Endothelial cell of umbilical vein (primary cell): Measurements from ENCODE around the gene RSPH6A. TPM values are rescaled to one million over a fixed set of nuclear protein-coding genes. Genes with fewer than 3 reads are reported as not detected.

Experiments
- BruUV-seq: library from RNA; stranded (reverse); fragments of 400-500 nt; replicated peaks from 2 replicates; lab custom pipeline; 2021; lab: Mats Ljungman, UMichigan
- CTCF ChIA-PET: fragments of 300-600, 350-600 bp; sonication (Branson Sonifier 250); formaldehyde crosslinking; loops from one replicate; lab custom pipeline; 2021; ENCODE audit warnings: antibody characterized with exemption, inconsistent platforms; lab: Charles Lee
- POLR2A ChIA-PET: fragments of 300-600, 350-600 bp; sonication (Branson Sonifier 250); formaldehyde crosslinking; loops from one replicate; lab custom pipeline; 2021; ENCODE audit warnings: antibody characterized with exemption, inconsistent platforms; lab: Charles Lee
- DNase-seq: peaks from one replicate; pipeline ENCODE4 v3.0.0-alpha.2; 2011; ENCODE audit warnings: low read depth, low spot score
- FAIRE-seq: peaks from 2 replicates; lab custom pipeline; 2011; peaks lifted over from hg19 to GRCh38; lab: Jason Lieb, UNC
- H2AFZ ChIP-seq: 2 replicates; pipeline ENCODE4 v1.6.0; 2012; ENCODE audit warnings: low read depth, low read length, control low read depth, inconsistent platforms
- H3K27ac ChIP-seq: 2 replicates; pipeline ENCODE4 v1.5.1; 2011; ENCODE audit warnings: low read depth, mild to moderate bottlenecking, control low read depth, low read length, moderate library complexity; ENCODE audit not compliant: insufficient read depth
- H3K27me3 ChIP-seq, 2 experiments: 2 replicates each; pipeline versions ENCODE4 v1.6.0 to v1.6.1; 2011; ENCODE audit warnings: low read length in 2 of 2, mixed read lengths in 1 of 2; ENCODE audit not compliant: control insufficient read depth in 2 of 2, insufficient read depth in 2 of 2
- H3K36me3 ChIP-seq, 2 experiments: 2 replicates in 1 of 2; 3 replicates in 1 of 2; pipeline ENCODE4 v1.5.1; 2011; ENCODE audit warnings: low read length in 2 of 2, mild to moderate bottlenecking in 1 of 2, moderate library complexity in 1 of 2; ENCODE audit not compliant: control insufficient read depth in 2 of 2, insufficient read depth in 2 of 2; ENCODE audit errors: extremely low read depth in 1 of 2
- H3K4me1 ChIP-seq: 3 replicates; pipeline ENCODE4 v1.5.1; 2011; ENCODE audit warnings: mild to moderate bottlenecking, low read length; ENCODE audit not compliant: control insufficient read depth, insufficient read depth; ENCODE audit errors: extremely low read depth
- H3K4me2 ChIP-seq: 2 replicates; pipeline ENCODE4 v1.6.1; 2011; ENCODE audit warnings: low read length, control low read depth, mixed read lengths; ENCODE audit not compliant: insufficient read depth
- H3K4me3 ChIP-seq, 3 experiments: fragments of 200-600 bp in 1 of 3; sonication (generic), shearing (Covaris generic) in 1 of 3; replicated peaks in 1 of 3; 2 replicates each; pipeline ENCODE4 v1.5.1; 2011 to 2016; ENCODE audit warnings: control low read depth in 3 of 3, low read length in 3 of 3, mild to moderate bottlenecking in 2 of 3, inconsistent platforms in 1 of 3, low read depth in 1 of 3, moderate library complexity in 1 of 3; ENCODE audit not compliant: insufficient read depth in 1 of 3
- H3K79me2 ChIP-seq: 2 replicates; pipeline ENCODE4 v1.6.0; 2012; ENCODE audit warnings: low read length, inconsistent platforms; ENCODE audit not compliant: control insufficient read depth, insufficient read depth
- H3K9ac ChIP-seq: replicated peaks from 2 replicates; pipeline ENCODE3; 2011; ENCODE audit warnings: low read length, control low read depth; ENCODE audit not compliant: insufficient read depth; ENCODE audit errors: extremely low read depth
- H3K9me1 ChIP-seq: replicated peaks from 3 replicates; pipeline ENCODE4 v1.6.0; 2011; ENCODE audit warnings: mild to moderate bottlenecking, low read length; ENCODE audit not compliant: control insufficient read depth, insufficient read depth; ENCODE audit errors: extremely low read depth
- H3K9me3 ChIP-seq: replicated peaks from 2 replicates; pipeline ENCODE4 v1.5.1; 2012; ENCODE audit warnings: low read length, inconsistent platforms; ENCODE audit not compliant: control insufficient read depth, insufficient read depth
- H4K20me1 ChIP-seq: replicated peaks from 2 replicates; pipeline ENCODE3; 2011; ENCODE audit warnings: mild to moderate bottlenecking, low read length; ENCODE audit not compliant: control insufficient read depth, insufficient read depth; ENCODE audit errors: extremely low read depth
- EZH2 ChIP-seq: IDR thresholded peaks from 2 replicates; pipeline ENCODE4 v1.6.1; 2012; ENCODE audit warnings: borderline replicate concordance, low read depth, mild to moderate bottlenecking, moderate library complexity, low read length, inconsistent platforms; ENCODE audit not compliant: severe bottlenecking
- FOS ChIP-seq: IDR thresholded peaks from 2 replicates; pipeline ENCODE4 v1.6.1; 2011; ENCODE audit warnings: mild to moderate bottlenecking, low read length, moderate library complexity, borderline replicate concordance; ENCODE audit not compliant: insufficient read depth
- GATA2 ChIP-seq: IDR thresholded peaks from 2 replicates; pipeline ENCODE4 v1.7.0; 2011; ENCODE audit warnings: low read depth, mild to moderate bottlenecking, moderate library complexity, mixed read lengths, low read length; ENCODE audit not compliant: insufficient read length, insufficient read depth
- JUN ChIP-seq: IDR thresholded peaks from 2 replicates; pipeline ENCODE4 v1.6.1; 2011; ENCODE audit warnings: borderline replicate concordance, low read depth; ENCODE audit not compliant: insufficient read length, insufficient read depth
- MYC ChIP-seq: IDR thresholded peaks from one replicate; pipeline ENCODE4 v1.6.1; 2011; ENCODE audit warnings: mild to moderate bottlenecking, low read depth, low read length
- POLR2A ChIP-seq: IDR thresholded peaks from 2 replicates; pipeline ENCODE4 v1.6.1; 2012; ENCODE audit warnings: low read depth, mild to moderate bottlenecking, control low read depth, low read length
- POLR2AphosphoS5 ChIP-seq: IDR thresholded peaks from 2 replicates; pipeline ENCODE4 v1.6.1; 2012; ENCODE audit warnings: low read depth, mild to moderate bottlenecking, control low read depth, low read length, moderate library complexity; ENCODE audit not compliant: insufficient read depth
- dilution Hi-C: fragments of 300-500 bp; cut with MboI; formaldehyde crosslinking; loops from one replicate; pipeline ENCODE4 v1.15.0; 2019; ENCODE audit warnings: low sequenced_read_pairs; ENCODE audit not compliant: extremely low pct_ligation_motif_present
- intact Hi-C: fragments of 100-400 bp; cut with micrococcal nuclease; formaldehyde crosslinking; loops from one replicate; pipeline ENCODE4 v1.10.0; 2022
- polyA plus RNA-seq, 4 experiments: library from polyadenylated mRNA; depleted of rRNA in 3 of 4; stranded (reverse) in 3 of 4; unstranded in 1 of 4; fragments of >200 nt; gene quantifications; 2 replicates each; pipeline versions ENCODE4 v1.2.1 to v1.2.3, GENCODE V29; 2011 to 2012; ENCODE audit warnings: missing spikeins in 1 of 4
- total RNA-seq: library from RNA; stranded (reverse); gene quantifications from 2 replicates; pipeline ENCODE4 v1.2.3, GENCODE V29; 2021
- TF ChIP-seq, protein P1 (sequence below), 2 donors: IDR thresholded peaks; 1 replicate in 1 of 2; 2 replicates in 1 of 2; pipeline ENCODE4 v1.5.1; 2011; ENCODE audit warnings: low read length in 2 of 2, mild to moderate bottlenecking in 2 of 2, moderate library complexity in 2 of 2, control low read depth in 1 of 2, inconsistent platforms in 1 of 2, low read depth in 1 of 2; ENCODE audit not compliant: insufficient read depth in 1 of 2; ENCODE audit errors: extremely low read depth in 1 of 2
- TF ChIP-seq, protein P2 (sequence below): IDR thresholded peaks from 2 replicates; pipeline ENCODE4 v1.6.1; 2011; ENCODE audit not compliant: insufficient read depth, insufficient read length

RSPH6A gene
- total and polyA plus RNA-seq, 2 donors (not counting 3 experiments of a cell fraction or from before 2014, with no cell fraction given) = 0.03 to 0.62 TPM

DNA sequence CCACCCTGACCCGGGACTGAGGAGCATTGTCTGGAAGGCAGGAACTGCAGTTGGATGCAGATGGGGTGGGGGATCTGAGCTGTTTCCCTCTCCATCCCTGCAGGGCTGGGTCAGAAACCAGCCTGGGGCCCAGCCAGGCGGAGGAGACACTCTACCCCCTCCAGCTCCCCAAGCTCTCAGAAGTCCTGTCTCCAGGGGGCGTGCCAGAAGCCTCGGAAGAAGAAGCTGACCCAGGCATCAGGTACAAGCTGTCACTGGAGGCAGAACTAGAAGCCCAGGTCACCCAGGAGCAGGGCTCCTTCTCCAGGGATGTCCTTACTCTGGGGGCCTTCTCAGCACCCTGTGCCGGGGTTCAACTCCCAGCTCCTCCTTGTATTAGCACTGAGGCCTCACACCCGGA is 61.6 kb downstream of the RSPH6A start:
- Histone ChIP-seq H3K4me1 (no peaks in the 10 kb centered on the region), H3K9ac (no peak overlapping the region), H3K27ac (no peak overlapping the region), H4K20me1 (no peaks in the 10 kb centered on the region), H3K4me2 (no peak overlapping the region), H3K36me3 (no peaks in the 10 kb centered on the region), H3K4me3 (no peak overlapping the region), H2AFZ (no peak overlapping the region), H3K79me2 (no peaks in the 10 kb centered on the region), H3K27me3 (no peaks in the 10 kb centered on the region), H3K9me1 (no peaks in the 10 kb centered on the region), H3K9me3 (no peaks in the 10 kb centered on the region)
- CTCF ChIA-PET = interaction anchor here (0.6 to 1.8 kb wide), 6 partner anchors 9 to 1533 kb away, joined by 3 to 8 read pairs (median 3); partner anchors contain the start of gene SIX5
- no peak for FAIRE-seq
- no peak for DNase-seq
- no TSS peak for BruUV-seq
- dilution Hi-C loops = no loop called here
- no peak for TF ChIP-seq POLR2A
- no peak for TF ChIP-seq EZH2
- TF ChIP-seq MYC = no peak
- TF ChIP-seq, protein P1, sequence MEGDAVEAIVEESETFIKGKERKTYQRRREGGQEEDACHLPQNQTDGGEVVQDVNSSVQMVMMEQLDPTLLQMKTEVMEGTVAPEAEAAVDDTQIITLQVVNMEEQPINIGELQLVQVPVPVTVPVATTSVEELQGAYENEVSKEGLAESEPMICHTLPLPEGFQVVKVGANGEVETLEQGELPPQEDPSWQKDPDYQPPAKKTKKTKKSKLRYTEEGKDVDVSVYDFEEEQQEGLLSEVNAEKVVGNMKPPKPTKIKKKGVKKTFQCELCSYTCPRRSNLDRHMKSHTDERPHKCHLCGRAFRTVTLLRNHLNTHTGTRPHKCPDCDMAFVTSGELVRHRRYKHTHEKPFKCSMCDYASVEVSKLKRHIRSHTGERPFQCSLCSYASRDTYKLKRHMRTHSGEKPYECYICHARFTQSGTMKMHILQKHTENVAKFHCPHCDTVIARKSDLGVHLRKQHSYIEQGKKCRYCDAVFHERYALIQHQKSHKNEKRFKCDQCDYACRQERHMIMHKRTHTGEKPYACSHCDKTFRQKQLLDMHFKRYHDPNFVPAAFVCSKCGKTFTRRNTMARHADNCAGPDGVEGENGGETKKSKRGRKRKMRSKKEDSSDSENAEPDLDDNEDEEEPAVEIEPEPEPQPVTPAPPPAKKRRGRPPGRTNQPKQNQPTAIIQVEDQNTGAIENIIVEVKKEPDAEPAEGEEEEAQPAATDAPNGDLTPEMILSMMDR (IDR thresholded peaks at IDR 0.05; ENCODE audit: extremely low read depth in 1 of 2, insufficient read depth in 1 of 2, low read depth in 1 of 2, low read length in 2 of 2) = no peak
- TF ChIP-seq JUN = no peak
- no peak for TF ChIP-seq FOS
- no peak for TF ChIP-seq GATA2
- no peak for TF ChIP-seq POLR2AphosphoS5
- TF ChIP-seq, protein P2, sequence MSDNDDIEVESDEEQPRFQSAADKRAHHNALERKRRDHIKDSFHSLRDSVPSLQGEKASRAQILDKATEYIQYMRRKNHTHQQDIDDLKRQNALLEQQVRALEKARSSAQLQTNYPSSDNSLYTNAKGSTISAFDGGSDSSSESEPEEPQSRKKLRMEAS = no peak
- POLR2A ChIA-PET = interaction anchor here (0.6 kb wide), 2 partner anchors 63 to 105 kb away, joined by 7 read pairs; no protein-coding TSS in a partner anchor
- intact Hi-C loops = no loop called here
